T-helper 1 cell treated with Interleukin-12 subunit alpha and Interleukin-12 subunit beta and Interleukin-4 antibody, amounts not matched to agents 30 μg/mL and 1 μg/mL, for 36 hours (primary cell): ENCODE measurements around the gene DACT3.

Source experiments
- H3K27ac Mint-ChIP-seq: one replicate; pipeline ENCODE4 v1.8.0; 2021; ENCODE audit warnings: mild to moderate bottlenecking, mixed read lengths
- H3K27me3 Mint-ChIP-seq: one replicate; pipeline ENCODE4 v1.8.0; 2021; ENCODE audit warnings: low read depth, mixed read lengths
- H3K36me3 Mint-ChIP-seq: one replicate; pipeline ENCODE4 v1.8.0; 2021; ENCODE audit warnings: low read depth, mixed read lengths
- H3K4me1 Mint-ChIP-seq: one replicate; pipeline ENCODE4 v1.8.0; 2021; ENCODE audit warnings: low read depth, mixed read lengths
- H3K4me3 Mint-ChIP-seq: one replicate; pipeline ENCODE4 v1.8.0; 2021; ENCODE audit warnings: mild to moderate bottlenecking, moderate library complexity, mixed read lengths
- H3K9me3 Mint-ChIP-seq: one replicate; pipeline ENCODE4 v1.8.0; 2021; ENCODE audit warnings: mixed read lengths

DACT3 gene

GRCh38 chr19:46654621-46655152, 6.3 kb downstream of the DACT3 start:
- peaks cover 55% of the 10 kb centered on the region for H3K27me3 Mint-ChIP-seq
- H3K4me3 Mint-ChIP-seq, result no peak overlapping the region
- H3K4me1 Mint-ChIP-seq, result peaks cover 1% of the 10 kb centered on the region
- peaks cover 2% of the 10 kb centered on the region for H3K36me3 Mint-ChIP-seq
- H3K9me3 Mint-ChIP-seq, result no peaks in the 10 kb centered on the region
- no peak overlapping the region for H3K27ac Mint-ChIP-seq

- Mint-ChIP-seq H3K27ac (no peak overlapping the region), H3K9me3 (peaks cover 5% of the 10 kb centered on the region), H3K4me3 (no peak overlapping the region), H3K4me1 (peaks cover 6% of the 10 kb centered on the region), H3K27me3 (peaks cover 63% of the 10 kb centered on the region), H3K36me3 (peaks cover 10% of the 10 kb centered on the region)
Measured at GRCh38 chr19:46650445-46650844, 10.5 kb downstream of the DACT3 start.

DNA sequence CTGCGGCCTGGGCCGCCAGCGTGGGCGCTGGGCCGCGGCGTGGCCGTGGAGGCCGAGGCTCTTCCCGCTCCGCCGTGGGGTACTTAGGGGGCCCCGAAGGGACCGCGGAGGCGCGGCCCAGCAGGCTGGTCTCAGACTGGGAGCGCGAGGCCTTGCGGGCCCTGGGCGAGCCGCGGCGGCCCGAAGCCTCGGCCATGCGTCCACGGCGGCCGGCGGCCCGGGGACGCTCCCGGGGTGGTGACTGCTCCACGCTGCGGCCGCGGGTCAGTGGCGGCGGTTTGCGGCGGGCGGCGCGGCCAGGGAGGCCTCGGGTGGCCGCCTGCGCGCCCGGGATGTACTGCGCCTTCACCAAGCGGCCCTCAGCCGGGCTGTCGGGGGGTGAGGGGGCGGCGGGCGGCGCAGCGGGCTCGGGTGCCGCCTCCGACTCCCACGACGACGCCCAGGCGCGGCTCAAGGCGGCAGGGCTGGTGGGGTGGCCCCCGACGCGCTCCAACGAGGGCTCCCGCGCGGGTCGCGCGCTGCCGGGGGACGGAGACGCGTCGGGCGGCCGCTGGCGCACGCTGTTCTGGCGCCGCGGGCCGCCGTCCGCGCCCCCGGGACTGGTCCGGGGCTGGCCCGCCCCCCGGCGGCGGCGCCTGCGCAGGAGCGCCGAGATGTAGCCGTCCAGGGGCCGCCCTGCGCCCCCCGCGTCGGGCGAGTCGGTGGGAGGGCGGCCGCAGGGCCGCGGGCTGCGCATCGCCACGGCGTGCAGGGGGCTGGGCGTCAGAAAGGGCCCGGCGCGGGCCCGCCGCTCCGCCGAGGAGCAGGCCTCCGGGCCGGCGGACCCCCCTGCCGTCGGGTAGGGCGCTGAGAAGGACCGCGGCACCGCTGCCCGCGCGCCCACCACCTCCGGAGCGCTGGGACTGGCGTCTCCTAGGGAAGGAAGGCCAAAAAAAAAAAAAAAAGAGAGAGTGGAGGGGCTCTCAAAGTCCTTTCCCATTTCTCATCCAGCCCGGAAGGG, 11.7 kb downstream of the DACT3 start:
- Mint-ChIP-seq H3K36me3 (peaks cover 10% of the 10 kb centered on the region), H3K4me1 (peaks cover 6% of the 10 kb centered on the region), H3K9me3 (peaks cover 5% of the 10 kb centered on the region), H3K27me3 (peaks cover 63% of the 10 kb centered on the region), H3K4me3 (no peak overlapping the region), H3K27ac (no peak overlapping the region)

- H3K27me3 Mint-ChIP-seq, result peaks cover 58% of the 10 kb centered on the region
- H3K27ac Mint-ChIP-seq, result peak overlapping the region; percentile 52
- no peak overlapping the region for H3K4me3 Mint-ChIP-seq
- H3K36me3 Mint-ChIP-seq, result peaks cover 10% of the 10 kb centered on the region
- peaks cover 5% of the 10 kb centered on the region for H3K9me3 Mint-ChIP-seq
- H3K4me1 Mint-ChIP-seq, result peaks cover 6% of the 10 kb centered on the region
Measured at GRCh38 chr19:46648060-46648960, 12.7 kb downstream of the DACT3 start.

- Mint-ChIP-seq H3K27ac (no peak overlapping the region), H3K36me3 (peaks cover 10% of the 10 kb centered on the region), H3K4me1 (peaks cover 6% of the 10 kb centered on the region), H3K4me3 (no peak overlapping the region), H3K9me3 (peaks cover 5% of the 10 kb centered on the region), H3K27me3 (peaks cover 62% of the 10 kb centered on the region)
Measured at GRCh38 chr19:46646402-46646801, 14.6 kb downstream of the DACT3 start.

- peaks cover 5% of the 10 kb centered on the region for H3K9me3 Mint-ChIP-seq
- H3K27me3 Mint-ChIP-seq, result peaks cover 55% of the 10 kb centered on the region
- no peak overlapping the region for H3K27ac Mint-ChIP-seq
- H3K4me1 Mint-ChIP-seq, result peaks cover 7% of the 10 kb centered on the region
- H3K4me3 Mint-ChIP-seq, result no peak overlapping the region
- H3K36me3 Mint-ChIP-seq, result peaks cover 8% of the 10 kb centered on the region
Measured at GRCh38 chr19:46644720-46645119, 16.3 kb downstream of the DACT3 start.

GRCh38 chr19:46640656-46641055, 20.3 kb downstream of the DACT3 start:
- H3K27ac Mint-ChIP-seq, result peak overlapping the region; percentile 57
- peak overlapping the region; percentile 26 for H3K4me3 Mint-ChIP-seq
- peaks cover 2% of the 10 kb centered on the region for H3K36me3 Mint-ChIP-seq
- H3K9me3 Mint-ChIP-seq, result no peaks in the 10 kb centered on the region
- peaks cover 1% of the 10 kb centered on the region for H3K4me1 Mint-ChIP-seq
- peaks cover 28% of the 10 kb centered on the region for H3K27me3 Mint-ChIP-seq

GRCh38 chr19:46639358-46640182, 21.4 kb downstream of the DACT3 start:
- peaks cover 6% of the 10 kb centered on the region for H3K4me1 Mint-ChIP-seq
- no peaks in the 10 kb centered on the region for H3K36me3 Mint-ChIP-seq
- peaks cover 21% of the 10 kb centered on the region for H3K27me3 Mint-ChIP-seq
- peak overlapping the region; percentile 8 for H3K27ac Mint-ChIP-seq
- no peaks in the 10 kb centered on the region for H3K9me3 Mint-ChIP-seq
- H3K4me3 Mint-ChIP-seq, result peak overlapping the region; percentile 48

DNA sequence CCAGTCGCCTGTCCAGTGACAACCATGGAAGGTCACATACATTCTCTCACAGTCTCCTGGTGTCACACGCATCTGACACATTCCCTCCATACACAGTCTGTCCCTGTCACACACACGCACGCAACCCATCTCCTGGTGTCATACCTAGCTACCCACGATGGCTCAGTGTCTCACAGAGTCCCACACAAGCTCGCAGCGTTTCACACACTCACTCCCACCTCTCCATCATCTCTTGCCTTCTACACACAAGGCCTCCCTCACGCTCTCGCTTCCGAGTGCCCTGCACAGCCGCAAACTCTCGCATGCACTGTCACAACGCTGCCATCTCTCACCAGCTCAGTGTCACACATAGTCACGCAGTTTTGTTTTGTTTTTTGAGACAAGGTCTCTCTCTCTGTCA, 23.8 kb downstream of the DACT3 start:
- peaks cover 9% of the 10 kb centered on the region for H3K27me3 Mint-ChIP-seq
- H3K36me3 Mint-ChIP-seq, result no peaks in the 10 kb centered on the region
- H3K4me1 Mint-ChIP-seq, result peaks cover 17% of the 10 kb centered on the region
- H3K27ac Mint-ChIP-seq, result no peak overlapping the region
- no peak overlapping the region for H3K4me3 Mint-ChIP-seq
- H3K9me3 Mint-ChIP-seq, result no peaks in the 10 kb centered on the region

DNA sequence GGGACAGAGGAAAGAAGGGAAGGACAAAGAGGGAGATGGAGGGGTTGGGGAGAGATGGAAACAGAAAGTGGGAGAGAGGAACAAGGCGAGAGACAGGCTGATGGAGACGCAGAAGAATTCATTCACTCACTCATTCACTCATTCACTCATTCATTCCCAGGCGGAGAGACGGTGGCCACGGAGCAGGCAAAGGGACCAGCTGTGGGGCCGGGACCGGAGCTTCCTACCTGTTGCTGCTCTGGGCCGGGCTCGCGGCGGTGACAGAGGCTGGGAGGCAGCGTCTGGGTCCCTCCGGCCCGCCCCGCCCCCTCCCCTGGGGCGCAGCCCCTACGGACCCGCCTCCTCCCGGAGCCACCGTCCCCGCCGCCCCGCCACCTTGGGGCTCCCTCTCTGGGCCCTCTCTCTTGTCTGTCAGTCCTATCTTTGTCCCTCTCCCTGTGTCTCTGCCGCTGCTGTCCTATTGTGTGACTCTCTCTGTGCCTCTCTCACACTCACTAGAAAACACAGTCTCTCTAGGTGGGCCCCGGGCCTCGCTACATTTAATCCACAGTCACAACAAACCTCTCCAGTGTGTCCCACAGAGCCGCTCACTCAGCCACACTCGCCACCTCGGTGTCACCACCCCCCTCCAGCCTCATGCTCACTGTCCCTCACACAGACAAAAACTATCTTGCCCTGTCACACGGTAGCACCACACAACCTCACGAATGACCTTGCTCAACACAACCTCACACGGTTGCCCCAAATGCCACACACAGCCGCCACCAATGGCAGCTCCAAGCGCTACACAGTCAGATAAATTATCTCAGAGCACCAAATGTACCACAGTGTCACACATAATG, 24.8 kb downstream of the DACT3 start, which contains the start of gene GNG8:
TSS of gene GNG8 (minus strand) at position 283 of the 842 bp plus-strand sequence. CDS start 1,520 bp downstream, outside the sequence.
- Mint-ChIP-seq H3K9me3 (no peaks in the 10 kb centered on the region), H3K27ac (peak within 1 kb of the TSS; percentile 43), H3K4me3 (peak within 1 kb of the TSS; percentile 64), H3K4me1 (peaks cover 17% of the 10 kb centered on the region), H3K27me3 (peaks cover 6% of the 10 kb centered on the region), H3K36me3 (no peaks in the 10 kb centered on the region)

GRCh38 chr19:46634656-46635218, 26.2 kb downstream of the DACT3 start:
- no peaks in the 10 kb centered on the region for H3K36me3 Mint-ChIP-seq
- no peak overlapping the region for H3K27ac Mint-ChIP-seq
- H3K9me3 Mint-ChIP-seq, result no peaks in the 10 kb centered on the region
- H3K4me3 Mint-ChIP-seq, result peak overlapping the region; percentile 51
- no peaks in the 10 kb centered on the region for H3K27me3 Mint-ChIP-seq
- H3K4me1 Mint-ChIP-seq, result peaks cover 17% of the 10 kb centered on the region

DNA sequence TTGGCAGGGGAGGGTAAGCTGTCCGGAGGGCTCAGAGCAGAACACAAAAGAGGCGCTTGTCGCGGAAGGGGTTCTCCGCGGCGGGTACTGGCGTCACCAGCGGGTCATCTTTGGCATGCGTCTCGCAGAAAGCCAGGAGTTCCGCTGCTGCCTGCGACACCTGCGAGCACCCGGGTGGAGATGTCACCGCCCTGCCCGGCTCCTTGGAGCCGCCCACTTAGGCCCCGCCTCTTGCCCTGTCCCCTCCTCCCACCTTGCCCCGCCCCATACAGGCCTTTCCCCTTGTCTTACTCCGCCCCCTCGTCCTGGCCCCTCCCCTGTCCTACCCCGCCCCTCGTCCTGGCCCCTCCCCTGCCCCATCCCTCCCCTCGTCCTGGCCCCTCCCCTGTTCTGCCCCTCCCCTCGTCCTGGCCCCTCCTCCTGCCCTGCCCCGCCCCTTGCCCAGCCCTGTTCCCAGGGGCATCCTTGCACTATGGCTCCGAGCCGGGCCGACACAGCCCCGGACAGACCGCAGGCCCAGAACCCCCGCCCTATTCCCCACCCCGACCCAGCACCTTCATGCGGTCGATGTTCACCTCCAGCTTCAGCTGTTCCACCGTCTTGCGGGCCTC, 26.8 kb downstream of the DACT3 start:
- H3K36me3 Mint-ChIP-seq, result no peaks in the 10 kb centered on the region
- no peaks in the 10 kb centered on the region for H3K27me3 Mint-ChIP-seq
- peak overlapping the region; percentile 82 for H3K4me3 Mint-ChIP-seq
- H3K27ac Mint-ChIP-seq, result peak overlapping the region; percentile 85
- H3K9me3 Mint-ChIP-seq, result no peaks in the 10 kb centered on the region
- peaks cover 17% of the 10 kb centered on the region for H3K4me1 Mint-ChIP-seq
